Fibroblast of peridontal ligament (primary cell): ENCODE measurements around the gene PTPRK.

ENCODE experiments used
- DNase-seq: peaks from one replicate; pipeline ENCODE4 v3.0.0-alpha.2; 2010; ENCODE audit errors: extremely low read depth

PTPRK gene

GRCh38 chr6:128345278-128345677 lies 175.1 kb downstream of the PTPRK start:
- no peak for DNase-seq

GRCh38 chr6:128343706-128344105 lies 176.7 kb downstream of the PTPRK start:
- DNase-seq: peak; percentile 34

- DNase-seq: peak; percentile 78
Observed at GRCh38 chr6:128339635-128340450, 180.6 kb downstream of the PTPRK start.

GRCh38 chr6:128337619-128338018 lies 182.8 kb downstream of the PTPRK start:
- no peak for DNase-seq

GRCh38 chr6:128336436-128337095 lies 183.8 kb downstream of the PTPRK start:
- DNase-seq: peak; percentile 65

- DNase-seq: peak; percentile 61
Observed at GRCh38 chr6:128335963-128336362, 184.4 kb downstream of the PTPRK start.

GRCh38 chr6:128333581-128334223 lies 186.7 kb downstream of the PTPRK start:
- no peak for DNase-seq

GRCh38 chr6:128327890-128328289 lies 192.5 kb downstream of the PTPRK start:
- DNase-seq: peak; percentile 56

GRCh38 chr6:128323011-128323410 lies 197.4 kb downstream of the PTPRK start:
- DNase-seq: no peak

- DNase-seq: no peak
Observed at GRCh38 chr6:128319946-128320345, 200.5 kb downstream of the PTPRK start.

- no peak for DNase-seq
Observed at GRCh38 chr6:128319157-128319556, 201.2 kb downstream of the PTPRK start.

- DNase-seq: no peak
Observed at GRCh38 chr6:128316258-128316929, 204.0 kb downstream of the PTPRK start.

- DNase-seq: no peak
Observed at GRCh38 chr6:128314190-128314589, 206.2 kb downstream of the PTPRK start.

GRCh38 chr6:128311944-128312570 lies 208.3 kb downstream of the PTPRK start:
- no peak for DNase-seq

GRCh38 chr6:128310451-128310850 lies 209.9 kb downstream of the PTPRK start:
- DNase-seq: no peak

- DNase-seq: no peak
Observed at GRCh38 chr6:128307671-128308070, 212.7 kb downstream of the PTPRK start.

GRCh38 chr6:128305976-128306375 lies 214.4 kb downstream of the PTPRK start:
- DNase-seq: peak; percentile 22

GRCh38 chr6:128305228-128305627 lies 215.2 kb downstream of the PTPRK start:
- peak; percentile 38 for DNase-seq

- no peak for DNase-seq
Observed at GRCh38 chr6:128303870-128304269, 216.5 kb downstream of the PTPRK start.

GRCh38 chr6:128302942-128303341 lies 217.5 kb downstream of the PTPRK start:
- no peak for DNase-seq

GRCh38 chr6:128295670-128296069 lies 224.7 kb downstream of the PTPRK start:
- no peak for DNase-seq

- peak; percentile 35 for DNase-seq
Observed at GRCh38 chr6:128290221-128290620, 230.2 kb downstream of the PTPRK start.
